ENCODE data around the gene PSMD8.
"Not testable (repeated sequence)": the region's sequence is repeated elsewhere in the genome, so short reads cannot be mapped to it uniquely, and the experiment has no call there.

PSMD8 gene

DNA sequence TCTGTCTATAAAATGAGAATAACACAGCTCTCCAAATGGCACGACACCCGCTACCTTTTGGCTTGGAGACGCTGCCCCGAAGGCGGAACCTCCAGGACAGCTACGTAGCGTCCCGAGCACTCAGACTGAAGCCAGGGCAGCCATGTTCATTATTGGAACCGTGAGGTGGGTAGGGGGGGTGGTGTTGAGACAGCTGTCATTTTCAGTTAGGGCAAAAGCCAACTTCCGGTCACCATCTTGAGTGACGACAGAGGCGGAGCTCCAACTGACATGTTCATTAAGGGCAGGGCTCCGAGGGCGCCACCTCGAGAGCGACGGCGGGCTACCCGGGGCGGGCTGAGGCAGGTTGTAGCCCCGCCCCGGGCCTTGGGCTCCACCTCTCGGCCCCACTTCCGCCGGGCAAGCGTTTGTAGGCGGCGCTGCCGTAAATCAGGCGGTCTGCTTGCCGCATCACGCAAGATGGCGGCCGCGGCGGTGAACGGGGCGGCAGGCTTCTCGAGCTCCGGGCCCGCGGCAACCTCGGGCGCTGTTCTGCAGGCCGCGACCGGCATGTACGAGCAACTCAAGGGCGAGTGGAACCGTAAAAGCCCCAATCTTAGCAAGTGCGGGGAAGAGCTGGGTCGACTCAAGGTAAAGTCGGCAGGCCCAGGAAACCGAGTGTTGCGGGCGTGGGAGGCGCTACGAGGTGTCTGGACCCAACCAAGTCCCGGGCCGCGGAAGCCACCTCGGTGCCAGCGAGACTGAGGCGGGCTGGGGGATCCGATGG lies at the start of gene PSMD8:
Gene PSMD8, plus strand, starts transcription at position 240 of the 766 bp plus-strand sequence. Its CDS starts 31 bp downstream, at position 271.
- Mint-ChIP-seq H3K27ac (peak within 1 kb of the TSS; percentile 99 to 100), H3K4me1 (peaks cover 29% of the 10 kb centered on the region), H3K27me3 (no peaks in the 10 kb centered on the region), H3K9me3 (no peaks in the 10 kb centered on the region), H3K4me3 (peak within 1 kb of the TSS; percentile 92 to 99)
- peak; percentile 99 for DNase-seq
- ATAC-seq: peak; percentile 98

DNA sequence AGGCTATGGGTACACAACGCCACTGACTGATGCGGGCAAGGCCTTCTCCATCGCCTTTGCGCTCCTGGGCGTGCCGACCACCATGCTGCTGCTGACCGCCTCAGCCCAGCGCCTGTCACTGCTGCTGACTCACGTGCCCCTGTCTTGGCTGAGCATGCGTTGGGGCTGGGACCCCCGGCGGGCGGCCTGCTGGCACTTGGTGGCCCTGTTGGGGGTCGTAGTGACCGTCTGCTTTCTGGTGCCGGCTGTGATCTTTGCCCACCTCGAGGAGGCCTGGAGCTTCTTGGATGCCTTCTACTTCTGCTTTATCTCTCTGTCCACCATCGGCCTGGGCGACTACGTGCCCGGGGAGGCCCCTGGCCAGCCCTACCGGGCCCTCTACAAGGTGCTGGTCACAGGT lies 47.8 kb upstream of the PSMD8 start:
- no peaks in the 10 kb centered on the region for H3K27me3 Mint-ChIP-seq
- H3K4me1 Mint-ChIP-seq: peaks cover 4% of the 10 kb centered on the region
- H3K4me3 Mint-ChIP-seq: no peak overlapping the region
- no peak overlapping the region for H3K27ac Mint-ChIP-seq
- ATAC-seq: no peak
- no peaks in the 10 kb centered on the region for H3K9me3 Mint-ChIP-seq
- no peak for DNase-seq

DNA sequence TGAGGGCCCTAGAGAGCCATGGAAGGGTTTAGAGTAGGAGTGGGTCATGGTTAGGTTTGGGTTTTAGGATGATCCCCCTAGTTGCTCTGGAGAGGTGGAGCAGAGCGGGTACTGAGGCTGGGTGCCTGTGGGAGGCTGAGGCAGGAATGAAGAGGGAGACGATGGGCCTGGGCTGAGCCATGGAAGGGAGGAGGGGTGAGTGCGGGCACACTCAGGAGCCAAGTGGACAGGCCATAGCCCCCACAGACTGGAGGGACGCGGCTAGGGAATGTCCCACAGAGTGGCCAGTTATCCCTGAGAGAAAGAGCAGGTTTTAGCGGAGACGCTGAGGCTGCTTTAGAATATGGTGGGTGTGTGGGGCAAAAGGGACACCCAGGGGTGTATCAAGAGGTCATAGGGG lies 44.7 kb upstream of the PSMD8 start:
- ATAC-seq: no peak
- H3K9me3 Mint-ChIP-seq: no peaks in the 10 kb centered on the region
- no peaks in the 10 kb centered on the region for H3K4me1 Mint-ChIP-seq
- no peak overlapping the region for H3K4me3 Mint-ChIP-seq
- H3K27ac Mint-ChIP-seq: no peak overlapping the region
- no peak for DNase-seq
- H3K27me3 Mint-ChIP-seq: no peaks in the 10 kb centered on the region

DNA sequence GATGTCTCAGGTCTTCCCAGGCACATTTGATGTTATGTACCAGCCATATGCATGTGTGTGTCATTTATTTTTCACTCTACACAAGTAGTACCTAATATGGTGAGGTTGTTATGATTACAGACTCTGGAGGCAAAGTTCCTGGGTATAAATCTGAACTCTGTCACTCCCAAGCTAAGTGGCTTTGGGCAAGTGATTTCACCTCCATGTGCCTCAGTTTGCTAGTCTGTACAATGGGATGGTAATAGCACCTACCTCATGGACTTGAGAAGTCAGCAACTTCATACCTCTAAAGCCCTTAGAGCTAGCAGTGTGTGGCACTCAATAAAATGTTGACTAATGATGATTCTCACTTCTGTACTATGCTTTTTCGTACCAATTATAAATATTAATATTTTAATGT lies 42.6 kb upstream of the PSMD8 start:
- Mint-ChIP-seq H3K27me3 (no peaks in the 10 kb centered on the region), H3K4me1 (no peaks in the 10 kb centered on the region), H3K27ac (no peak overlapping the region), H3K4me3 (no peak overlapping the region), H3K9me3 (no peaks in the 10 kb centered on the region)
- ATAC-seq (no peak), DNase-seq (no peak)

DNA sequence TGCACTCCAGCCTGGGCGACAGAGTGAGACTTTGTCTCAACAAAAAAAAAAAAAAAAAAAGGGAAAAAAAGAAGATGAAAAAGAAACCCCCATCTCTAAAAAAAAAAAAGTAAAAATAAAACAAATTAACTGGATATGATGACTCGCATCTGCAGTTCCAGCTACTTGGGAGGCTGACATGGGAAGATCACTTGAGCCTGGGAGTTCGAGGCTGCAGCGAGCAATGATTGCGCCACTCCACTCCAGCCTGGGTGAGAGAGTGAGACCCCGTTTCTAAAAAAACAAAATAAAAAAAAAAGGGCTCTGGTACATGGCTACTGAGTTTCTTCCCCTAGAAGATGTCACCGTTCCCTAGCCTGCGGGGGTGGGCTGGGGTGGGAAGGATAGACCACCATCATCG lies 41.1 kb upstream of the PSMD8 start:
- peak overlapping the region in 1 of 2 donors; percentile 24 for H3K27ac Mint-ChIP-seq
- H3K27me3 Mint-ChIP-seq: no peaks in the 10 kb centered on the region
- peaks cover 11% of the 10 kb centered on the region for H3K4me1 Mint-ChIP-seq
- H3K4me3 Mint-ChIP-seq: no peak overlapping the region
- H3K9me3 Mint-ChIP-seq: no peaks in the 10 kb centered on the region
- DNase-seq: no peak
- ATAC-seq: no peak

DNA sequence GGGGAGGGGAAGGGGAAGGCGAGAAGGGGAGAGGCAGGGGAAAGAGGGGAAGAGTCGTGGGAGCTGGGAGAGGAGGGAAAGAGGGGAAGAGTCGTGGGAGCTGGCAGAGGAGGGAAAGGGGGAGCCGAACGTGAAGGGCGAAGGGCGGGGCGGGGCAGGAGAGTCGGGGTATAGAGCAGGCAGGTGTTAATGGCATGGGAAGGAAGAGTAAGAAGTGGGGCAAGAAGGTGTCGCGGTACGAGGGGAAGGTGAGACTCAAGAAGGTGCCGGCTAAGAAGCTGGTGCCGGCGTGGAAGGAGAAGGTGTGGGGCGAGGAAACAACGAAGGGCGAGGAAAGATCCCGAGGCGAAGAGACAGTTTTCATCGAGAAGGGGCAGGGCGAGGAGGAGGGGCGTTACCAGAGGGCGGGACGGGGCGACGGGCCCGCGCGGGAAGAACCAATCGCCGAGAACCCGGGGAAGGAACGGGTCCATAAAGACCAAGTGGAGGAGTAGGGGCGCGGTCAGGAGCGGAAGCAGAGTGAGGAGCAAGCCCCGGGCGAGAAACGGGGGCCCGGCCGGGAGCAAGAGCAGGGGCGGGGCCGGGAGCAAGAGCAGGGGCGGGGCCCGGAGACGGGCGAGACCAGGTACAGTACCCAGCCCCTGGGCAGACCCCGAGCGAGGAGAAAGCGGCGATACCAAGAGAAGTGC lies 38.3 kb upstream of the PSMD8 start:
- H3K9me3 Mint-ChIP-seq: no peaks in the 10 kb centered on the region
- H3K27me3 Mint-ChIP-seq: no peaks in the 10 kb centered on the region
- DNase-seq (peak; percentile 96 to 97), ATAC-seq (peak; percentile 81)
- peaks cover 26% of the 10 kb centered on the region for H3K4me1 Mint-ChIP-seq
- peak overlapping the region; percentile 77 to 98 for H3K27ac Mint-ChIP-seq
- peak overlapping the region; percentile 94 to 99 for H3K4me3 Mint-ChIP-seq

DNA sequence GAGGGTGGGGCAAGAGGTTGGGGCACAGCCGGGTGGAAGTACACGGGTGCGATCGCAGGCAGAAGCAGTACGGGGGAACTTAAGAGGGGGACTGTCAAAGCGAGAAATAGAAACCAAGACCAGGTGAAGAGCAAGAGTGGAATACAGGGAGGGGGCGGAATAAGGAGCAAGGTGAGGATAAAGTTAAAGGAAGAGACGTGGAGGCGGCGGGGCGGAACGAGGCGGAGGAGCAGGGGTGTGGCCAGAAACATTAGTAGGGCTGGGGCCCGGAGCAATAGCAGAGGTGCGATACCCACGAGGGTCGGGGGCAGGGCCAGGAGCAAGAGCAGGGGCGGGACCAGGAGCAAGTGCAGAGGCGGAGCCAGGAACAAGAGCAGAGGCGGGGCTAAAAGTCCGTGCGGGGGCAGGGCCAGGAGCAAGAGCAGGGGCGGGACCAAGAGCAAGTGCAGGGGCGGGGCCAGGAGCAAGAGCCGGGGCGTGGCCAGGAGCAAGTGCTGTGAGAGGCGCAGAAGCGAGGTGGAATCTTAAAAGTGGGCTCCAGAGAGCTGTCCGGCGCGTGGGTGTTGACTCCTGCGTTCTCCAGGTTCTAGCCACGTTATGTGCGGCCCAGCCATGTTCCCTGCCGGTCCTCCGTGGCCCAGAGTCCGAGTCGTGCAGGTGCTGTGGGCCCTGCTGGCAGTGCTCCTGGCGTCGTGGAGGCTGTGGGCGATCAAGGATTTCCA lies 37.6 kb upstream of the PSMD8 start:
- peaks cover 28% of the 10 kb centered on the region for H3K4me1 Mint-ChIP-seq
- H3K9me3 Mint-ChIP-seq: no peaks in the 10 kb centered on the region
- ATAC-seq: peak; percentile 72
- peak overlapping the region; percentile 77 to 98 for H3K27ac Mint-ChIP-seq
- no peaks in the 10 kb centered on the region for H3K27me3 Mint-ChIP-seq
- DNase-seq: peak; percentile 97
- peak overlapping the region; percentile 94 to 99 for H3K4me3 Mint-ChIP-seq

DNA sequence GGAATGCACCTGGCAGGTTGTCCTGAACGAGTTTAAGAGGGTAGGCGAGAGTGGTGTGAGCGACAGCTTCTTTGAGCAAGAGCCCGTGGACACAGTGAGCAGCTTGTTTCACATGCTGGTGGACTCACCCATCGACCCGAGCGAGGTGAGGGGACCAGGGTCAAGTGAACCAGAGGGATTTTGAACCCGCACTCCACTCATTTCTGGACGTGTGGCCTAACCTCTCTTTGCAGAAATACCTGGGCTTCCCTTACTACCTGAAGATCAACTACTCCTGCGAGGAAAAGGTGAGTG lies 37.1 kb upstream of the PSMD8 start:
- Mint-ChIP-seq H3K4me1 (peaks cover 28% of the 10 kb centered on the region), H3K27ac (peak overlapping the region; percentile 77 to 98), H3K27me3 (no peaks in the 10 kb centered on the region), H3K4me3 (peak overlapping the region; percentile 94 to 99), H3K9me3 (no peaks in the 10 kb centered on the region)
- ATAC-seq (no peak), DNase-seq (no peak)

DNA sequence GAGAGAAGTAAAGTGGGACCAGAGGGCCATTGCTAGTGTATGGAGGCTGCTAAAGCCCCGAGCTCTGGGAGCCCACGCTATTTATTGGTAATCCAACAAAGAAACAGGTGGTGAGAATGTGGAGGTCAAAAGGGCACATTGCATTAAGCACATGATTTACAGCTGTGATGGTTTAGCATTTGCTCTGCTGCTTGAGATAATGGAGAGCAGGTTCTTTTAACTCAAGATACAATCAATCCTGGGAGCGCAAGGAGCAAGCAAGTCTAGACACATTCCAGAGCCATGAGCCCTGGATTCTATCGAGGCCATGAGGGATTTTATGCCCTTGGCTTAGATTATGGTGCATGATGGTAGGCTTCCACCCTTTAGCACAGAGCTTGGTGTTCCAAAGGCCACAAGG lies 35.4 kb upstream of the PSMD8 start:
- Mint-ChIP-seq H3K4me1 (peaks cover 28% of the 10 kb centered on the region), H3K27ac (peak overlapping the region in 1 of 2 donors; percentile 2)
- H3K4me3 Mint-ChIP-seq, H3K9me3 Mint-ChIP-seq, ATAC-seq, H3K27me3 Mint-ChIP-seq, DNase-seq: not testable (repeated sequence)

DNA sequence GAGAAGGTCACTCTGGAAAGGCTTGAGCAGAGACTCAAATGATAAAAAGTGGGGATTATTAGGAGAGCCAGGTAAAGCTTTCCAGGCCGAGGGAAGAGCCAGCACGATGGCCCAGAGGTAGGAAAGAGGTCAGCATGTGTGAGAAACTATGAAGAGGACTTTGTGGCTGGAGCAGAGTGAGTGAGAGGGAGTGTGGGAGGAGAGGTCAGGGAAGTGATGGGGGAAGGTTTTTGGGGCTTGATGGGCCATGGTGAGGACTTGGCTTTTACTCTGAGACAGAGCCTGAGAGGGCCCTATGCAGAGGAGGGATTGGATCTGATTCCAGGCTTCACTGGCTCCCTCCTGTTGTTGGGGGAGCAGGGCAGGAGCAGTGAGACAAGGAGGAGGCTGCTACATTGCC lies 33.4 kb upstream of the PSMD8 start:
- no peaks in the 10 kb centered on the region for H3K27me3 Mint-ChIP-seq
- no peak overlapping the region for H3K27ac Mint-ChIP-seq
- H3K4me1 Mint-ChIP-seq: peaks cover 28% of the 10 kb centered on the region
- no peaks in the 10 kb centered on the region for H3K9me3 Mint-ChIP-seq
- ATAC-seq (no peak), DNase-seq (no peak)
- no peak overlapping the region for H3K4me3 Mint-ChIP-seq

DNA sequence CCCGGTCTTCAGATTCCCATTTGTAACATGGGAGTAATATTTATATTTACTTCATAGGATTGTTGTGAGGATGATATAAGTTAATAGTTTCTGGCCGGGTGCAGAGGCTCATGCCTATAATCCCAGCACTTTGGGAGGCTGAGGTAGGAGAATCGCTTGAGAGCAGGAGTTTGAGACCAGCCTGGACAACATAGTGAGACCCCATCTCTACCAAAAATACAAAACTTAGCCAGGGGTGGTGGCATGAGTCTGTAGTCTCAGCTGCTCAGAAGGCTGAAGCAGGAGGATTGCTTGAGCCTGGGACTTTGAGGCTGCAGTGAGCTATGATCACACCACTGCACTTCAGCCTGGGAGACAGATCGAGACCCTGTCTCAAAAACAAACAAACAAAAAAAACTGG lies 27.5 kb upstream of the PSMD8 start:
- Mint-ChIP-seq H3K4me1 (no peaks in the 10 kb centered on the region), H3K27ac (no peak overlapping the region), H3K27me3 (no peaks in the 10 kb centered on the region), H3K4me3 (no peak overlapping the region), H3K9me3 (no peaks in the 10 kb centered on the region)
- no peak for ATAC-seq
- no peak for DNase-seq

DNA sequence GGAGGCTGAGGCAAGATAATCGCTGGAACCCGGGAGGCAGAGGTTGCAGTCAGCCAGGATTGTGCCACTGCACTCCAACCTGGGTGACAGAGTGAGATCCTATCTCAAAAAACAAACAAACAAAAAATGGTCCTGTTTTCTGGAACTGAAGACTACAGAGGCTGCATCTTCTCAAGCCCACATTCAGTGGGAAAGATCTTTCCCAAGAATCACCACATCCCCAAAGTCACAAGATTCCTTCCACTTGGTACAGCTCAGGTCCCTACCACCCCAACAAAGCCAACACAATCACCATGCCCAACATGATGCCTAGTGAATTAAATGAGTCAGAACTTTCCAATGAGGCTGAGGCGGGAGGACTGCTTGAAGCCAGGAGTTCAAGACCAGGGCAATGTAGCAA lies 23.5 kb upstream of the PSMD8 start:
- Mint-ChIP-seq H3K9me3 (no peaks in the 10 kb centered on the region), H3K27ac (no peak overlapping the region), H3K4me1 (no peaks in the 10 kb centered on the region), H3K27me3 (peaks cover under 1% of the 10 kb centered on the region), H3K4me3 (no peak overlapping the region)
- ATAC-seq: no peak
- no peak for DNase-seq

DNA sequence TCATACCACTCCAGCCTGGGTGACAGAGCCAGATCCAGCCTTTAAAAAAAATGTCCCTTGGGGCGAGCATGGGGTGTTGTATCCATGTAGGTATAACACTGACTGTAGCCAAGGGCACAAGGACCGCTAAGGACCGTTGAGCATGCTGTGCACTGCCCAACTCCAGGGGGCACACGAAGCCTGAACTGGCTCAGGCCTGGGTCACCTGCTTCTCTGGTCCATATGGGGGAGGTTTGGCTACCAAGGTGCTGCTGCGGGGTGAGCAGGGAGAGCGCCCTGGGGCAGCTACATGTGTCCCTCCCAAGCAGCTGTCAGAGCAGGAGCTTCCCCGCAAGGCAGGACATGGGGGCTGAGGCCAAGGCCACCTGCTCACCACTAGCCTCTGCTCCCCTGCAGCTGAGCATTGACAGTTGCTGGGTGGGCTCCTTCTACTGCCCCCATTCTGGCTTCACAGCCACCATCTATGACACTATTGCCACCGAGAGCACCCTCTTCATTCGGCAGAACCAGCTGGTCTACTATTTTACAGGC lies 22.4 kb upstream of the PSMD8 start:
- no peak for DNase-seq
- Mint-ChIP-seq H3K4me1 (no peaks in the 10 kb centered on the region), H3K27me3 (peaks cover 11% of the 10 kb centered on the region), H3K9me3 (no peaks in the 10 kb centered on the region), H3K4me3 (no peak overlapping the region), H3K27ac (no peak overlapping the region)
- ATAC-seq: no peak

DNA sequence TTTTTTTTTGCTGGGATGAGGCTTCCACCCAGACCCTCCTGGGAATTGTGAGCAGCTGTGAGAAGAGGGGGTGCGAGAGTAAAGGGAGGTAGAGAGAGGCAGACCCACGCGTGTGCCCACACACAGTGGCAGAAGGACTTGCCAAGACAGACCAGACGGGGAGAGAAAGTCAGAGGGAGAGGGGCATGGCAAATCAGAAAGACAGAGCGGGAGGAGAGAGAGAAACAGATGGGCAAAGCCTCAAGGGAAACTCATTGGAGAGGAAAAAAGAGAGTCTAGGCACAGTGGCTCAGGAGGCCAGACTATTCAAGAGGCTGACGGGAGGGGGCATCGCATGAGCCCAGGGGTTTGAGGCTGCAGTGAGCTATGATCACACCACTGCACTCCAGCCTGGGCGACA lies 21.8 kb upstream of the PSMD8 start:
- Mint-ChIP-seq H3K9me3 (no peaks in the 10 kb centered on the region), H3K4me1 (no peaks in the 10 kb centered on the region), H3K4me3 (no peak overlapping the region), H3K27ac (peak overlapping the region in 1 of 2 donors; percentile 61), H3K27me3 (peaks cover 13% of the 10 kb centered on the region)
- ATAC-seq (no peak), DNase-seq (no peak)

DNA sequence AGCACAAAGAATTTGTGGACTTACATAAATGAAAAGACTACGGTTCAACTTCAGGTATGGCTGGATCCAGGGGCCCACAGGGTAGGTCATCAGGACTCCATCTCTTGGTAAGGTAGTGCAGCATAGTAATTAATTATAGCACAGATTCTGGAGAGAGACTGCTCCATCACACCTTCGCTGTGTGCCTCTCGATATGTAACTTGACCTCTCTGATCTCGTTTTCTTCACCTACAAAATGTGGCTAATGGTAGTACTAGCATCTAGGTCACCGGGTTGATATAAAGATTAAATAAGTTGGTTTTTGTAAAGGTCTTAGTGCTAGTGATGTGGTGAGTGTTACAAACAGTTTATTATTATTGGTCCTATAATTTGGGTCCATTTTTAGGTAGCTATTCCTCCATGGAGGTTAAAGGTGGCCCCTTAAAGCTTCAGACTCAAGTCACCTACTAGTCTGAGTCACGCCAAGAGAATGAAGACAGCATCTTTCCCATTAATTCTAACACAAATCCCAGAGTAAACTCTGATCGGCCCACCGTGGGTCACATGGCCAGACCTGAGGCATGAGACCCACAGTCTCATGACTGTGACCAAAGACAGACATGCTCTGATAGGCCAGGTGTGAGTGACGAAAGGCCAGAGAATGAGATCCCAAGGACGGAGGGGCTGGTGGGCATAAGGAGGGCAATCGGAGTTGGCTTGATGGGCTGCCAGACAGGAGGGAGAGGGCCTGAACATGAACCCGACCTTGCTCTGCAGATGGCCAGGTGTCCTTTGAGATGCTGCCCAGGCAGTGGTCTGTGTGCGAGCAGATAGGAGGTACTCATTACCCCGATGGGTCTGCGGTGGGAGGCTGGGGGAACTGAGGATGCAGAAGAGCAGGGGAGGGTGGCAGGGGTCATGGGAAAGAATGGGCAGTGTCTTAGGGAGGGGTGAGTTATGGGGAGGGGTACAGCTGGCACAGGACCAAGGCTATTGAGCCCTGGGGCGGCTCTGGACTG lies 18.3 kb upstream of the PSMD8 start:
- Mint-ChIP-seq H3K4me3 (no peak overlapping the region), H3K9me3 (no peaks in the 10 kb centered on the region), H3K27ac (no peak overlapping the region), H3K27me3 (peaks cover 32% of the 10 kb centered on the region), H3K4me1 (peaks cover 6% of the 10 kb centered on the region)
- ATAC-seq: no peak
- DNase-seq: no peak

Measured in stimulated activated naive CD8-positive, alpha-beta T cell treated with anti-CD3 and anti-CD28 coated beads, Interleukin-15, amount 100 ng/mL, for 72 hours (primary cell).